ENCODE measurements around the gene UBAC2.

The UBAC2 gene

DNA sequence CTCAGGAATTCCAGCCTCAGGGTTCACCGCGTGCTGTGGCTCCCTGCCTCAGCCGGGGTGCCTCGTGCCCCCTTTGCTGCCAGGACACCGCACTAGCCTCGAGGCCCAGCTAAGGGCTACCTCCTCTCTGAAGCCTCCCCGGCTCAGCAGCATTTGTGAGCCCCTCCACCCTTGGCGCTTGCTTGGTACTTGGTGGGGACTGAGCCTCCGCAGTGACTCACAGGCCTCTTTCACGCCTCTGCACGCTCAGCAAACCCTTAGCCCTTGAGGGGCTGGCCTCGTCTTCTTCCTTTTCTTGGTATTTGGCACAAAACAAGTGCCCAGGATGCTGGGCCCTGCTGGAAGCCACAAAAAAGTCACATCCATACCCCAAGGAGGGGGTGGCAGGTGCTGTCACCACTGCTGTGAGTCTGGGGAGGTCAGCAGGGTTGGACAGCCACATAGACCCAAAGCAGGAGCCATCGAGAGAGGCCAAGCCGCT, 215.2 kb downstream of the UBAC2 start:
- no peak for DNase-seq (ENCODE audit: low read depth, low spot score)

DNA sequence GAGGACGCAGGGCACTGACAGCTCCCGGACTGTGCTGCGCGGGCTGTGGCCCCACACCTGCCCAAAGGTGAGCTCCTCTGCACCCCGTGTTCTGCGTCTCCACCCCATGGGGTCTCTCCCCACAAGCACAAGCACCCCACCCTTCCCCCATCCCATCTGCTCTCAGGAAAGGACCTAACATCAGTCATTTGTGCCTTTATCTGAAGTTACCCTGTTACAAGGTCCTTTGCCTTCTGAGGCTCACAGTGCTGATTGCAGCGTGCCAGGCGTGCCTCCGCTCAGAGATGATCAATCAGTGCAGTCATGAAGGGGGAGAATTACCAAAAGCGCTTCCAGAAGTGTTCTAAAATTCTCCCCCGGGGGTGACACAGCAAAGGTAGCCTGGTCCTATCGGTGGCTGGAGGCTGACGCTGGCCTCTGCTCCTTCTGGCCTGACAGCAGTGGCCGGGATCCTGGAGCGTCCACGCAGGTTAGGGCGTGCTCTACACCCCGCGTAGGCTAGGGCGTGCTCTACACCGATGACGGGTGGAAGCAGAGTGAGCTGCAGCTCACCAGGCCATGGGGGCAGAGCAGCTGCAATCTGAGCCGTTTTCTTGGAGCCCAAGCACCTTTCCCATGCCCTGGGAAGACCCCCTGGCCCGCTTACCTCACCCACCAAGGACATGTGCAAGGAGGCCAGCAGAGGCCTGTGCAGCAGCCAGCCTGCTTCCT, 215.9 kb downstream of the UBAC2 start:
- DNase-seq (ENCODE audit: low read depth, low spot score): no peak

DNA sequence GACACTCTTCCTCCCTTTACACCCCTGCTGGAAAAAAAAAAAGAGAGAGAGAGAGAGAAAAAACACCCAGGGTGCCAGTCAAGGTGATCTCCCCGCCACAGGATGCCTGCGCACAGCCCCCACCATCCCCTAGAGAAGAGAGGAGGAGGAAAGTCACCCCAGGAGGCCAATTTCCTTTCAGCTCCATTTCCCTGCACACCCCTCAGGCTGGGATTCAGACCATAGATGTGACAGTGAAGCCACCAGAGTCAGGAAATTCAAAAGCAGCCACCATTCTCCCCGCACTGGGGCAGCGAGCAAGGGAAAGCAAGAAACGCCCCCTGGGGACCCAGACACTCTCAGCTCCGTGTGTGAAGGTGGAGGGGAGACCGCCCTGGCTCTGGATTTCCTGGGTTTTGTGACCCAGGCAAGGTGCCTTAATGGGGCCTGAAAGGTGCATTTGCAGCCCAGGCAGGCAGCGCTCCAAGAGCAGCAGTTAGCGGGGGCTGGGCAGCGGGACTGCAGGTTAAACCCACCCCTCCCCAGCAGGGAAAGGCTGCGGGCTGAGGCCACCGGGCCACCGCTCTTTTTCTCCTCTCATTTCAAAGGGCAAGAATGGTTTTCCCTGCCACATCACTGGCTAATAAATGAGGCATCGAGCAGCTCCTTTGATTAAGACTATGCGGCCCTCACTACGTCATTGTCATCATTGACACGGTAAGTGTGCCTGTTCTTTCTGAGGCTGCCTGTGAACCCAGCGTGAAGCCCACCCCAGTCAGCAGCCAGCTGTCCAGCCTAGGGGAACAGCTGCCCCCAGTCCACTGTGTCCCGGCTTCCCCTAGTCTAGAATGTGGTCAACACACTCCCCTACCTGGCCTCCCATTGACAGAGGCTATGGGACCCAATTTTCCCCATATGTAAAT, 216.8 kb downstream of the UBAC2 start:
- DNase-seq (ENCODE audit: low read depth, low spot score): no peak

DNA sequence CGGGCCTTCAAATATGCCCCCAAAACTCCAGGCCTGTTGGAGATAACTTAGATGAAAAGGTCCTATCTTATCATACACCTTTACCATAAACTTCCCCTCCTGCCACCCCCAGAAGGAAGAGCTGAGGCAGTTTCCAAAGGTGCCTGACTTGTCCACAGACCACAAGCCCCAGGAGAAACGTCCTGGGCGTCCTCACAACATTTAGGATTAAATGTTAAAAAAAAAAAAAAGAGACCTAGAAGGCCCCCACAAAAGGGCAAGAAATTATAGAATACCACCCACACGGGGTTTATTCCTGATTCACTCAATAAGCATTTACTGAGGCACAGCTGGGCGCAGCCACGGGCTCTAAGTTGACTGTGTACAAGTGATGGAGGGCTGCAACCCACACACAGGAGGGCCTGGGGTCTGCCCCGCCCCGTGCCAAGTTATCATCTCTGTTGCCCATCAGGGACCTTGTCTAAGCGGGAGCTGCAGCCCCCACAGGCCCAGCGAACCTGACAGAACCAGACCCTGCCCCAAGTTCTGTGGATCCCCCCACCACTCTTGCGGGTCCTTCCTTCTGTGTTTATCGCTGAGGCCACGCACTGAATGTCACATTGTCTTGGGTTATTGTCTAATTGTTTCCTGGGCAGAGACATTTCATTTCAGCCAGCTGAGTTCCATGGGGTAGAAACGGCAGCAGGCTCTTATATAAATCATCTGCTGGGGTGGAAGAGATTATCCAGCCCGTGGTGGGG, 217.6 kb downstream of the UBAC2 start:
- no peak for DNase-seq (ENCODE audit: low read depth, low spot score)

DNA sequence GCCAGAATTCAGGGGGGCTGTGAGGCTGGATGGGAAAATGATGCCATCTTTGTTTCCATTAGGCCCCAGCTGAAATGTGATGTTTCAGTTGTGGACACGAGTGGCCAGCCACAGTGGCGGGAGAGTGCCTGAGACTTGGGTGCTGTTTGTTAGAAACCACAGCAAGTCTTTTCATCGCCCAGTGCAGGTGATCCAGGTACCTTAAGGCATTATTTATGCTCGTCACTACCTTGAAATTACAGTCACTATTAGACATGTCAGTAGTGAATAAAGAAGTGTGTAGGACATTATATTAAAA, 218.1 kb downstream of the UBAC2 start:
- no peak for DNase-seq (ENCODE audit: low read depth, low spot score)

DNA sequence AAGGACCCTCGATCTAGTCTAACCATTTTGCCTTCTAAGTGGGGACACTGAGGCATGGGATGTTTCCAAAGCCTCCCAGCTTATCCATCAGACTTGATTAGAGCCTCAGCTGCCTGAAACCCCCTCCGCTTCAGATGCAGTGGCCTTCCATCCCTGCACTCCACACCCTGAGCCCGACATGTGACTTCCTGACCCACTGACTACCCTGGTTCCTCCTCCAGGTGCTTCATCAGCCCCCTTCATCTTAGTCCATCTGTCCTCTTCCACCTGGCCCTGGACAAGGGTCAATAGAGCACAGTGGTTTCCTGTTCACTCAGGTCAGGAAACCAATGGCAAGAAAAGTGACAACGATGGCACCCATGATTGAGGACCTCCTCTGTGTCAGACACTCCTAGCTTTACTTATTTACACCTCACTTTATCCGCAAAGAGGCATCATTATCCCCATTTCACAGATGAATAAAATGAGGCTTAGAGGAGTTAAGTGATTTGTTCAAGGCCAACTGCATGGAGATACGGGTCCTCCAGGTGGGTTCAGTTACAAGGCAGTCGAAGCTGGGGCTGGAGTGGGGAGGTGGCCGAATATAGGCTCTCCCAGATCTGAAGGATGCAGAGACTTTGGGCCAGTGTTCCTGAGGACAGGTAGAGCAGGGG, 219.1 kb downstream of the UBAC2 start:
- no peak for DNase-seq (ENCODE audit: low read depth, low spot score)

DNA sequence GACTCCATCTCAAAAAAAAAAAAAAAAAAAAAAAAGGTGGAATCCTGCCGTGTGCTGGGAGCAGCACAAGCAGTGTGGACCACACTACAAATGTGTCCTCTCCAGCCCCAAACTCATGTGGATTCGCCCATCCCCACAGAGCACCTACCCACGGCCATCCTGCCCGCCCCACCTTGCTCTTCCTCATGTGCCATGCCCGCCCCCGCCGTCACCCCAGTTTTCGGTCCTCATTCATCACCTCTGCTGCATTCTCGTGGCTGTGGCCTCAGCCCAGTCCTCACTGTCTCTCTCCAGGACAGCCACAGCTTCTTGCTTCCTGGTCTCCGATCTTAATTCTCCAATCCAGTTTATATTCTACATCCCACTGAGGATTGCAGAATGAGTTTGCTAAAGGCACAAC, 220.6 kb downstream of the UBAC2 start:
- no peak for DNase-seq (ENCODE audit: low read depth, low spot score)

DNA sequence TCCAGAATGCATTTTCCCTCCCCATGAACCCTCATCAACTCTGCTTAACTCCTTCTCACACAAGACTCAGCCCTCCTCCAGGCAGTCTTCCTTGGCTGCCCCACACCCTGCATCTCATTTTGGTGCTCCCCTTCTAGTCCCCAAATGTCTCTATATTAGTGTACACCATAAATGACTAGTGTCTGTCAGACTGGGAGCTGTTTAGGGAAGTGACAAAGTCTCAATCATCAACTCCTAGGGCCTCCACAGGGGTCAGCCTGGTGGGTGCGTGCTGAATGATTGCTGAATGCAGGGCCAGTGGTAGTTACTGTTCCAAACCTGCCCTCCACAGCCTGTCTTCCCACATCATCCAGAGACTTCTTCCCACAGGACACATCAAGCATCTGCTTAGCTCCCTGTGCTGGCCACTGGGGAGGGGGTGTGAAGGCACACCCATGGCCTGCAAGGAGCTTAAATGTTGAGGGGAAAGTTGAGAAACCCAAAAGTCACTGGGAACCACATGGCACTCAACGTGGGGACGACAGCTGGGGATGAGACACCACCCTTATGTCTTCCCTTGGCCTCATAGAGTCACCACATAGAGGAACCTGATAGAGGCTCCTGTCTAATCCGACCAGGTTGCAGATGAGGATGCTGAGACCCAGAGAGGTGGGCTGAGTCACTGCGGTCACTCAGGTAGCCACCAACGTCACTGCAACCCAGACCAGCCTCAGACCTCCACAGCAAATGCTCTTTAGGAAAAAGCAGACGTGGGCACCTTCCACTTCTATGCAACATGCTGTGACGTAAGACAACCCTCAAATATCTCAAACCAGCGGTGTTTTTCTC, 221.3 kb downstream of the UBAC2 start:
- DNase-seq (ENCODE audit: low read depth, low spot score): no peak

DNA sequence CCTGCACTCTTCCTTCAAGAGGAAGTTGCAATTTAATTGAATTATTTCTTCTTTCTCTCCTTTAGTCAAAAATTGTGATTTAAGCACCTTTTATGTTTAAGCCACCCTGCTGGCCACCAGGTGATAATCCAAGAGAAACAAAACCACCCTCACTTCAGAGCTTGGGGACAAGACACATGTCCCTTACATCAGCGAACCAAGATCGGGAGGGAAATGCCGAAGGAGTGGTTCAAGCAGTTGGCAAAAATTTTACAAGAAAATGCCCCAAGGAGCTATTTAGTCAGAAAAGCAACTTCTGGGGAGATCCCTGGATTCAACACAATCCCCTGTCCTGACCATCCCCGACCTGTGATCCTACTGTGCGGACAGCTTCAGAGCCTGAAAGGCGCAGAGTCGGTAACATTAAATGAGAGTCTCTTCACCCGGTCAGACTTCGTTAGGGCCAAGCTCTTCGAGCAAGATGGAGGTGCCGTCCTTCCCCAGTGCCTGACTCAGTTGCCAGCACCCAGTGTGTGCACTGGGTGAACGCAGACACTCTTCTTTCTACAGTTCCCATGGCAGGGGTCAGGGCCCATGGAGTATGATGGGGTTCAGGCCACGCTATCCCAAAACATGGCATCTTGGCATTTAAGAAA, 222.0 kb downstream of the UBAC2 start:
- DNase-seq (ENCODE audit: low read depth, low spot score): no peak

DNA sequence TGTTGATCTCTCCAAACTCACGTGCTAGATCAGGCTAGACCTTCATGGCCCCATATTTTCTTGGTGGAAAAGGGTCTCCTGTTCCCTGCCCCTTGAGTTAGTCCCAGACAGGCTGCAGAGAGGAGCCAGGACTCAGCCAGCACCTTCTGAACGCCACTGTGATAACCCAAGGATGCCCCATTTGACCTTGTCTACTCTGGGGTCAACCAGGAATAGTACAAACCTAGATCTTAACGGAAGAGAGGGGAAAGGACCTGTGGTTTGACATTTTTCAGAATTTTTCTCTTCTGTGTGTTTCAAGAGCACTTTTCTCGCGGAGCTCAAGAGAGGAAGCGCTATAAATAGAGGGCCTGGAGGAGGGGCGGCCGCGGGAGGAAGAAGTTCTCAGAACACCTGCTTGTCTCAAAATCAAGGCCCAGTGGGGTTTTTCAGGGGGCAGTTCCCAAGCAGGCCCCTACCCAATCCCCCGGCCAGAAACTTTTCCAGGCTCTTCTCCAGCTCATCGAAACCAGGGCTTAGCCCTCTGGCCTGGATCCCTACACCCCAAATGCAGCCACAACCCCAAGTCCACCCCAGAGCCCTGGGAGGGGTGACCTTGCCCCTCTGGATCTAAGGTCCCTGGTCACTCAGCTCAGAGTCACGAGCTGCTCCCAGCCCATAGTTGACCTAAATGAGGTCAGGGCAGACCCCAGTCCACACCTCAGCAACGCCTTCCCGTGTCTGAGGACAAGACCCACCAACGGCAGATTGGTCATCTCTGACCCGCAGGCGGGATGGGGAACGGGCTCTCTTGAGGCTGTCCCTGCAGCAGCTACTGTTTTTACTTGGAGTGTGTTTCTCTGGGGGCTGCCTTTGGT, 225.1 kb downstream of the UBAC2 start:
- DNase-seq (ENCODE audit: low read depth, low spot score): no peak

DNA sequence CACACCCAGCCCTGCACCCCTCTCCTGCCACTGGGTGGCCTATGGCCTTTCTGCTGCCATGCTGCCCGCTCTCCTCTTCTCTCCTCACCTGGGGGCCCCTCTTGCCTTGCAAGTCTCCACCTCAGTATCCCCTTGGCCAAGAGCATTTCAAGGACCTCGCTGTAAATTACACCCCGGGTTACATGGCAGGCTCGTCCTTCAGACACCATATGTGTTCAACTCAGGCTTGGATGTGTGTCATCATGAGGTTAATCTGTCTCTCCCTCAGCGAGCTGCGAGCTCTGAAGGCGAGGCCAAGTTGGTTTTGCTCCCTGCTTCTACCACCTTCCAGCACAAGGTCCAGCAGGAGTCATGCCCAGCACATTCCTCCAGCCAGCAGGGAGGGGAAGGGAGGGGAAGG, 225.8 kb downstream of the UBAC2 start:
- no peak for DNase-seq (ENCODE audit: low read depth, low spot score)

DNA sequence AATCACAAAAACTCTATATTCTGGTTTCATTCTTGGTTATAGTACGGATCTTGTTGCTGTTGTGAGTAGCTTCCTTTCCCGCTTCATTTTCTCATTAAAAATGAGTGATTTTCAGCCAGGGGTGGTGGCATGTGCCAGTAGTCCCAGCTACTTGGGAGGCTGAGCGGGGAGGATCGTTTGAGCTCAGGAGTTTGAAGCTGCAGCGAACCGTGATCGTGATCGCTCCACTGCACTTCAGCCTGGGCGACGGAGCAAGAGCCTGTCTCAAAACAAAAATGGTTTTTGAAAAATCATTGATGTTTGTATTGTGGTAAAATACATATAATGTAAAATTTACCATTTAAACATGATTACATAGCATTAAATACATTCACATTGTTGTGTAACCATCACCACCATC, 229.0 kb downstream of the UBAC2 start:
- DNase-seq (ENCODE audit: low read depth, low spot score): no peak

DNA sequence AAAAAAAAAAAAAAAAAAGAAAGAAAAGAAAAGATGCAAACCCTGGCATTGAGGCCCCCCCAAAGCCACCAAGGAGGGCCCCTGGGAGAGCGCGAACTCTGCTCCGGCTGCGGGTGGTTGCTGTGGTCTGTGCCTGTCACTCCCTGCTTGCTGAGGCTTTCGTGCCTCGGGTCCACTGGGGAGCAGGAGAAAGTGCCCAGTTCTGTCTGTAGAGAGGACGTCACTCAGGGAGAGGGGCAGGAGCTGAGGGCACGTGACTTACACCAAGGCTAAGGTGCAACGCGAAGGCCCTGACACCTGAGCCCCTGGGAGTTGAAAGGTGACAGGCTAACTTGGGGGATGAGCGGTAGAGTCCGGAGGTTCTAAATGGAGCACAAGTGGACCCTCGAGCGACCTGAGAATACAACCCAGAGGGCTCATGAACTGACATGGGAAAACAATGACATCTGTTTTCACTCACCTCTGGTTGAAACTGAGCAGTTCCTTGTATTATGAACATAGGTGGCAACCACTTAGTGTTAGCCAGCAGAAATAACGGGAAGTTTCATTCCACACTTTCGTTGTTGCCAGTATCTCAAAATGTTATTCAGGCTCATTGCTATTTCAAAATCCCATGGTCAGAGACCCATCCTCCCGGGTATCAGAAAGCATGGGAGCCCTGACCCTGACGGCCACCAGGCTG, 231.4 kb downstream of the UBAC2 start:
- no peak for DNase-seq (ENCODE audit: low read depth, low spot score)

DNA sequence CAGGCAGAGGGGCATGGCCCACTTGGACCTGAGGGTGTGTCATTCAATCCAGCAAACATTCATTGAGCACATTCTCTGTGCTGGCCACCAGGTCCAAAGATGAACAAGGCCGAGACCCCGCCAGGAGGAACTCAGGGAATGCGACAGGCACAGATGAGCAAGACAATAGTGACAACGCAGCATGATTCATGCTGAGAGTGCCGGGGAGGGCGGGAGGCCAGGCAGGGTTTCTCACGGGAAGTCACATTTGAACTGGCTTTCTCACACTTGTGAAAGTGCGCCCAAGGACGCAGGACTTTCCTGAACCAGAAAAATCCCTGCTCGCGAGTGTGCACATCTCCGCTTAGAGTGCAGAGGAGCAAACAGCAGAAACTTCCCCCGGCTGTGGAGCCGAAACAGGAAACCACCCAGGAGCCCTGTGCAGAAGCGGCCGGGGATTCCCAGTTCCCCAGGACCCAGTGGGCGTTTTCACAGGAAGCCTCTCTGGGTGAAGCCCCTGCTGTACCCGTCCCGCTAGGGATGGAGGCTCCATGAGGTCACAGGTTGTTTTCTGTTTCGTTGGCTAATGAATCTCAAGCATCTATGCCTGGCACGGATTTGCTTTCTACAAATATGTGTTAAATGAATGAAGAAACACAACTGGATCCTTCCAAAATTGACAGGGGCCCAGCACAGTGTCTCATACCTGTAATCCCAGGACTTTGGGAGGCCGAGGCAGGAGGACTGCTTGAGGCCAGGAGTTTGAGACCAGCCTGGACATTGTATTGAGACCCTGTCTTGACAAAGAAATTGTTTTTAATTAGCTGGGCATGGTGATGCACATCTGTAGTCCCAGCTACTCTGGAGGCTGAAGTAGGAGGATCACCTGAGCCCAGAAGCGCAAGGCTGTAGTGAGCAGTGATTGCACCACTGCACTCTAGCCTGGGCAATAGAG, 232.2 kb downstream of the UBAC2 start:
- DNase-seq (ENCODE audit: low read depth, low spot score): peak; percentile 56

DNA sequence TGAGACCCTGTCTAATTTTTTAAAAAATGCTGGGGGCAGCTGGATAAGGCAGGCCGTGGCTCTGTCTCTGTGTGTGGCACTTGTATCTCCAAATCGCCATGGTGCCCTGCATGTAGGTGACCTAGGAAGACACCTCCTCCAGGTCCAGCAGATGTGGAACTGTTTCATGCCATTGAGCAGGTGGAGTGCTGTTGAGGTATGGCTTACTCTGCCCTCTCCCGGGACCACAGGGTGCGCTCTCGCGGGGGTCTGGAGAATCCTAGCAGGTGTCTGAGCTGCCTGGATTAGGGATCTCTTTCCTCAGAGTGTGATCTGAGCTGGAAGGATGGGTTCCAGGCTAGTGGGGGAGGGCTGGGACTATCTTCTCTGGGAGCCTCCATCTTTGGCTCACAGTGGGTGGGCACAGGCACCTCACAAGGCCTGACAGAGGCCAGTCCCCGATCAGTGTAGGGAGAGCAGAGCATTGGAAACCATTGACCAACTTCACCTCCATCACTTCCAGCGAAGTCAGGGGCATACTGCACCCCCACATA, 233.0 kb downstream of the UBAC2 start:
- DNase-seq (ENCODE audit: low read depth, low spot score): no peak

DNA sequence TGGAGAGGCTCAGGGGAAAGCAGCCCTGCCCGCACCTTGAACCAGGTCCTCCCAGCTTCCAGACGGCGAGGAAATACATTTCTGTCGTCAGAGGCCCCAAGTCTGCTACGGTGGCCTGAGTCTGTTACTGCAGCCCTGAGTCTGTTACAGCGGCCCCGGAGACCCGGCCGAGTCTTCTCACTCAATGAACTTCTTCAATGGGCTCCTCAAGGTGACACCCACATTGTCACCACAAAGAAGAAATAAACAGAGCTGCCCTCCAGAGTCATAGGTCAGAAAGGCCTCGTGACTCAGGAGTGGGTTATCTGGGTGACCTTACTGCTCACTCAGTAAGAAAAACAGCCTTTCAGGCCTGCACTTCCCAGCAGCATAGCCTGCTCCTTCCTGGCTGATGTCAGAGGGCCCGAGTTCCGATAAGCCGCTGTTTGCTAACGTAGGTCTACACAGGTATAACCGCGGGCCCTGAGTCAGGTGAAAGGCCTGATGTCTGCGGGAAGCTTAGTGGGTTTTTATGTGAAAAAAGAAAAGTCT, 233.7 kb downstream of the UBAC2 start:
- DNase-seq (ENCODE audit: low read depth, low spot score): peak; percentile 58

DNA sequence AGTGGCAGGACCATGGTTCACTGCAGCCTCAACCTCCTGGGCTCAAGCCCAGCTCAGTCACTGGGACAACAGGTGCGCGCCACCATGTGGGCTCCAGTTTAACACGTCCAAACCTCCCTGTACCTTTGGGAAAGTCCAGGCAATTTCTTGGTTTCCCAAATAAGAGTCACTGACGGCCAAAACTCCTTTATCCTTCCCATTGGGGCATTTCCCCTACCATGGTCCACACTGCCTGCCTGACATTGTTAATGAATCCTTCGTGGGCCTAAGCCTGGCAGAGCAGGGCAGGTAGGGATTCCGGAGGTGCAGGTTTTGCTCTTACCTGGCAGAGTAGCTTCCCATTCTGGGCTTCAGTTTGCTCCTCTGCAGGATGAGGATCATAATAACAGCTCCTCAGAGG, 234.5 kb downstream of the UBAC2 start:
- DNase-seq (ENCODE audit: low read depth, low spot score): no peak

Measured in activated CD4-positive, CD25-positive, alpha-beta regulatory T cell treated with anti-CD3 and anti-CD28 coated beads, Interleukin-2, amount 50 U/mL, for 16 hours (primary cell).